Ishikawa (cell line): ENCODE measurements around the gene TEAD1.

Experiments
- CEBPB ChIP-seq: IDR thresholded peaks from 2 replicates; pipeline ENCODE4 v1.6.1; 2012
- CREB1 ChIP-seq: IDR thresholded peaks from 2 replicates; pipeline ENCODE4 v1.6.1; 2012; ENCODE audit warnings: low read depth
- EGR1 ChIP-seq: IDR thresholded peaks from 2 replicates; pipeline ENCODE4 v1.6.1; 2012
- EP300 ChIP-seq: IDR thresholded peaks from 2 replicates; pipeline ENCODE4 v1.6.1; 2012; ENCODE audit warnings: borderline replicate concordance
- FOXM1 ChIP-seq: IDR thresholded peaks from 2 replicates; pipeline ENCODE4 v1.6.1; 2012; ENCODE audit warnings: low read depth, borderline replicate concordance
- NFIC ChIP-seq: IDR thresholded peaks from 2 replicates; pipeline ENCODE4 v1.6.1; 2012
- RAD21 ChIP-seq: IDR thresholded peaks from 2 replicates; pipeline ENCODE4 v1.6.1; 2012; ENCODE audit warnings: low read depth
- REST ChIP-seq: IDR thresholded peaks from 2 replicates; pipeline ENCODE4 v1.6.1; 2012; ENCODE audit warnings: low read depth, mild to moderate bottlenecking
- TAF1 ChIP-seq: IDR thresholded peaks from 2 replicates; pipeline ENCODE4 v1.6.1; 2012; ENCODE audit warnings: low read depth, mild to moderate bottlenecking
- TCF12 ChIP-seq: IDR thresholded peaks from 2 replicates; pipeline ENCODE4 v1.6.1; 2012; ENCODE audit warnings: low read depth
- TEAD4 ChIP-seq: IDR thresholded peaks from 2 replicates; pipeline ENCODE4 v1.6.1; 2012
- USF1 ChIP-seq: IDR thresholded peaks from 2 replicates; pipeline ENCODE4 v1.6.1; 2012
- YY1 ChIP-seq: IDR thresholded peaks from 2 replicates; pipeline ENCODE4 v1.6.1; 2012; ENCODE audit warnings: low read depth
- ZBTB7A ChIP-seq: IDR thresholded peaks from 2 replicates; pipeline ENCODE4 v1.6.1; 2012; ENCODE audit warnings: low read depth
- TF ChIP-seq, protein P1 (sequence below): IDR thresholded peaks from 2 replicates; pipeline ENCODE4 v1.6.1; 2012

TEAD1 gene

GRCh38 chr11:12834166-12834565 lies 159.9 kb downstream of the TEAD1 start:
- TF ChIP-seq YY1: no peak
- TF ChIP-seq NFIC: no peak
- TF ChIP-seq USF1: no peak
- TF ChIP-seq REST: no peak
- no peak for TF ChIP-seq EP300
- no peak for TF ChIP-seq RAD21
- TF ChIP-seq TCF12: no peak
- TF ChIP-seq CEBPB: no peak

- no peak for TF ChIP-seq YY1
- TF ChIP-seq, protein P1, sequence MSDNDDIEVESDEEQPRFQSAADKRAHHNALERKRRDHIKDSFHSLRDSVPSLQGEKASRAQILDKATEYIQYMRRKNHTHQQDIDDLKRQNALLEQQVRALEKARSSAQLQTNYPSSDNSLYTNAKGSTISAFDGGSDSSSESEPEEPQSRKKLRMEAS: no peak
- no peak for TF ChIP-seq TCF12
- no peak for TF ChIP-seq USF1
- TF ChIP-seq NFIC: no peak
- TF ChIP-seq EGR1: no peak
- no peak for TF ChIP-seq CREB1
- no peak for TF ChIP-seq TAF1
- no peak for TF ChIP-seq EP300
- no peak for TF ChIP-seq RAD21
These were observed 160.4 kb downstream of the TEAD1 start for GRCh38 chr11:12834630-12835029.

- no peak for TF ChIP-seq NFIC
- TF ChIP-seq, protein P1: no peak
- no peak for TF ChIP-seq YY1
- no peak for TF ChIP-seq EGR1
- no peak for TF ChIP-seq REST
- TF ChIP-seq ZBTB7A: no peak
- no peak for TF ChIP-seq FOXM1
- TF ChIP-seq TAF1: no peak
These were observed 161.1 kb downstream of the TEAD1 start for GRCh38 chr11:12835286-12835685.

DNA sequence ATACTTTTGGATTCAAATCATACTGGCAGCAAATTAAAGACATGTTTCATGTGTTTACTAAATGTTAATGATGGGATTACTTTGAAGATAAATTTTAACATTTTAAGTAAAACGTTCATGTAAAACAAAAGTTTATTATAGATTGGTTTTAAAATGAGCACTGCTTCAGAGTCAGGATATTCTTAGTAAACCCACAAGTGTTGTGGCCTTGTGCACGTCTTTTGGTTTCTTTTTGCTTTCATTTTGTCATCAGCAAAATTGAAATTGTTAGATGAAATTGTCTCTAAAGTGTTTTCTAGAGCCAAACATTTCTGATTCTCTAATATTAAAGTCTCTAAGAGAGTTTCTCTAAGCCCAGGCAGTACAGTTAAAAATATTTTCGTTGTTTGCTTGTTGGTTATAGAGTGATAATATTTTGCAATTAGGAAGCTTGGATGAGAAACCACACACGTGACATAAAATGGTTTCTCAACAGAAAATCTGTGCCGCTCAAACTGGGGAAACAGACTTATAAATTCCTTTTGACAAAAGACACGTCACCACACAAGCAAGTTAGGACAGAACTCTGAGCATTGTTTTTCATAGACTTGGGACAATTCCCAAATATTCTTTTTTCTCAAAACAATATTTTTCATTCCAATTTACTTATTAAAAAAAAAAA lies 164.4 kb downstream of the TEAD1 start:
- TF ChIP-seq ZBTB7A (no peak), TEAD4 (no peak), YY1 (no peak), EGR1 (no peak), TAF1 (no peak), FOXM1 (no peak), NFIC (no peak), CREB1 (no peak), EP300 (no peak), USF1 (no peak), REST (no peak), RAD21 (no peak)
- TF ChIP-seq, protein P1: no peak
